ENCODE data around the gene MDN1. TPM values are rescaled to one million over a fixed set of nuclear protein-coding genes. Genes with fewer than 3 reads are reported as not detected.
"Not testable (repeated sequence)": the region's sequence is repeated elsewhere in the genome, so short reads cannot be mapped to it uniquely, and the experiment has no call there.

Gene MDN1
- total and polyA plus RNA-seq, 2 of the 8 experiments (the other 6 are each of a cell fraction or from before 2014, with no cell fraction given), result 53.5 to 179 TPM

- POLR2A ChIA-PET (ENCODE audit: partially characterized antibody); FAIRE-seq: not testable (repeated sequence)
These were observed 36.3 kb downstream of the MDN1 start for GRCh38 chr6:89783293-89783692.

More at GRCh38 chr6:89783293-89783692, 36.3 kb downstream of the MDN1 start:
- H3K4ac ChIP-seq (replicated peaks; ENCODE audit: insufficient read length, low read depth, low read length); H3K27me3 ChIP-seq (replicated peaks in 1 of 4; ENCODE audit: control insufficient read depth in 3 of 4, extremely low read depth in 1 of 4, insufficient read depth in 3 of 4, low read length in 3 of 4); H3K18ac ChIP-seq (ENCODE audit: extremely low read depth, low read length); H2BK5ac ChIP-seq (ENCODE audit: low read depth, low read length); H3K9me3 ChIP-seq (ENCODE audit: insufficient read depth in 2 of 2, low read depth in 1 of 2, low read length in 1 of 2); H3K14ac ChIP-seq (ENCODE audit: insufficient read length); H2BK15ac ChIP-seq (ENCODE audit: low read length); H3K4me3 ChIP-seq (ENCODE audit: extremely low read depth in 1 of 4, insufficient read depth in 2 of 4, low read depth in 3 of 4, low read length in 4 of 4); H2BK12ac ChIP-seq (ENCODE audit: low read depth, low read length); H3K79me2 ChIP-seq (ENCODE audit: control insufficient read depth in 1 of 2, insufficient read depth in 2 of 2, low read length in 2 of 2); H4K20me1 ChIP-seq (replicated peaks in 1 of 2; ENCODE audit: control insufficient read depth in 1 of 2, insufficient read depth in 2 of 2, low read length in 2 of 2); DNase-seq (ENCODE audit: low read depth in 1 of 2, low spot score in 2 of 2); H3K27ac ChIP-seq (ENCODE audit: low read depth, low read length); H4K5ac ChIP-seq (ENCODE audit: insufficient read length, low read depth, low read length); H3K23me2 ChIP-seq (ENCODE audit: low read depth, low read length); H3K4me1 ChIP-seq (replicated peaks in 1 of 4; ENCODE audit: control insufficient read depth in 3 of 4, insufficient read depth in 4 of 4, low read length in 3 of 4); H4K8ac ChIP-seq (ENCODE audit: extremely low read depth, insufficient read depth, low read length); H2BK20ac ChIP-seq (ENCODE audit: low read length); H2AK5ac ChIP-seq (ENCODE audit: low read depth, low read length); H3K4me2 ChIP-seq (ENCODE audit: insufficient read depth in 1 of 2, low read depth in 2 of 2, low read length in 2 of 2); H3K23ac ChIP-seq (ENCODE audit: insufficient read length); H2BK120ac ChIP-seq (replicated peaks; ENCODE audit: low read depth, low read length); H3K56ac ChIP-seq (replicated peaks; ENCODE audit: insufficient read length, low read depth, low read length); H3K9ac ChIP-seq (replicated peaks in 1 of 4; ENCODE audit: extremely low read depth in 1 of 4, low read depth in 3 of 4, low read length in 3 of 4); H3K79me1 ChIP-seq (ENCODE audit: low read depth, low read length); H4K91ac ChIP-seq (replicated peaks; ENCODE audit: insufficient read length, low read length); H2AFZ ChIP-seq (ENCODE audit: low read length): not testable (repeated sequence)
- WGBS, 2 experiments (ENCODE audit: extremely low coverage in 1 of 2, insufficient coverage in 1 of 2, insufficient read length in 1 of 2, insufficient replicate concordance in 2 of 2, low coverage in 1 of 2, low lambda C conversion rate in 2 of 2, missing lambda C conversion rate in 1 of 2), result 91% methylated on average over 6 of the region's 7 CpGs; no CpG with 5 or more reads in 1 of the 2 experiments
- peak in 1 of 2 experiments; percentile 22; a peak in 1 of 3 replicates for TF ChIP-seq EP300 (IDR thresholded peaks at IDR 0.05; ENCODE audit: borderline replicate concordance in 1 of 2, low read depth in 2 of 2, low read length in 2 of 2)
- peaks cover 32 to 88% (median 69%) of the 10 kb centered on the region in 4 experiments for H3K36me3 ChIP-seq (ENCODE audit: control insufficient read depth in 2 of 4, insufficient read depth in 4 of 4, low read length in 3 of 4)
- CTCF ChIA-PET (ENCODE audit: partially characterized antibody), result interaction anchor here (1.0 kb wide), 1 partner anchor 10 kb away, joined by 3 read pairs; no protein-coding TSS in a partner anchor
